ENCODE measurements around the gene GAB1. TPM values are rescaled to one million over a fixed set of nuclear protein-coding genes. Genes with fewer than 3 reads are reported as not detected.

GAB1 gene
- total RNA-seq, 1 donor from 2014 or later = 0.65 TPM

GRCh38 chr4:143407888-143408287, 71.2 kb downstream of the GAB1 start:
- Mint-ChIP-seq H3K36me3 (ENCODE audit: low read depth) (no peaks in the 10 kb centered on the region), H3K27ac (no peak overlapping the region), H3K4me3 (no peak overlapping the region), H3K27me3 (peaks cover 13% of the 10 kb centered on the region), H3K9me3 (peaks cover 4% of the 10 kb centered on the region), H3K4me1 (peaks cover 14% of the 10 kb centered on the region)
- intact Hi-C loops (cut with micrococcal nuclease) = no loop called here
- DNase-seq = no peak

- Mint-ChIP-seq H3K36me3 (ENCODE audit: low read depth) (no peaks in the 10 kb centered on the region), H3K4me3 (no peak overlapping the region), H3K9me3 (peaks cover 4% of the 10 kb centered on the region), H3K4me1 (peaks cover 8% of the 10 kb centered on the region), H3K27ac (no peak overlapping the region), H3K27me3 (peaks cover 13% of the 10 kb centered on the region)
- DNase-seq = no peak
- intact Hi-C loops (cut with micrococcal nuclease) = no loop called here
Measured at GRCh38 chr4:143410015-143410414, 73.3 kb downstream of the GAB1 start.

- Mint-ChIP-seq H3K4me1 (no peaks in the 10 kb centered on the region), H3K27ac (no peak overlapping the region), H3K27me3 (peaks cover 13% of the 10 kb centered on the region), H3K9me3 (peaks cover under 1% of the 10 kb centered on the region), H3K36me3 (ENCODE audit: low read depth) (no peaks in the 10 kb centered on the region), H3K4me3 (no peak overlapping the region)
- DNase-seq = no peak
- intact Hi-C loops (cut with micrococcal nuclease) = no loop called here
Measured at GRCh38 chr4:143411527-143412419, 75.1 kb downstream of the GAB1 start.

DNA sequence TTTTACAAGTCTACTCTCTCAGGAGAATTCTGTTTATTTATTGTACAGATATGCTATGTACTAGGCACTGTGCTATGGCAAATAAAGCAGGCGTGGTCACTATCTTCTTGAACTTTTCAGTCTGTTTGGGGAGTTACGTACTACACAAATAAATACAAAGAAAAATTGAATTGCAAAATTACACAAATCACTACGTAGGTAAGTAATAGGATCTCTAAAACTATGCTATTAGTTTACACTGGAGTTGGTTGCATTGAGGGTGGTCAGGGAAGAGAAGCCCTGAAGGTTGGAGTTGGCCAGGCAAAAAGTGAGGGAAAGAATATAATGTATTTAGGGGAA, 75.7 kb downstream of the GAB1 start:
- intact Hi-C loops (cut with micrococcal nuclease) = no loop called here
- H3K27me3 Mint-ChIP-seq = peaks cover 13% of the 10 kb centered on the region
- H3K9me3 Mint-ChIP-seq = no peaks in the 10 kb centered on the region
- H3K4me3 Mint-ChIP-seq = no peak overlapping the region
- H3K36me3 Mint-ChIP-seq (ENCODE audit: low read depth) = no peaks in the 10 kb centered on the region
- DNase-seq = no peak
- no peaks in the 10 kb centered on the region for H3K4me1 Mint-ChIP-seq
- H3K27ac Mint-ChIP-seq = no peak overlapping the region

- no peak overlapping the region for H3K27ac Mint-ChIP-seq
- H3K4me1 Mint-ChIP-seq = no peaks in the 10 kb centered on the region
- no peaks in the 10 kb centered on the region for H3K9me3 Mint-ChIP-seq
- H3K27me3 Mint-ChIP-seq = peaks cover 7% of the 10 kb centered on the region
- no peak for DNase-seq
- H3K36me3 Mint-ChIP-seq (ENCODE audit: low read depth) = no peaks in the 10 kb centered on the region
- H3K4me3 Mint-ChIP-seq = no peak overlapping the region
- intact Hi-C loops (cut with micrococcal nuclease) = no loop called here
Measured at GRCh38 chr4:143417679-143418403, 81.2 kb downstream of the GAB1 start.

- Mint-ChIP-seq H3K4me1 (no peaks in the 10 kb centered on the region), H3K27ac (no peak overlapping the region), H3K27me3 (peaks cover 7% of the 10 kb centered on the region), H3K9me3 (no peaks in the 10 kb centered on the region), H3K4me3 (no peak overlapping the region), H3K36me3 (ENCODE audit: low read depth) (no peaks in the 10 kb centered on the region)
- intact Hi-C loops (cut with micrococcal nuclease) = no loop called here
- no peak for DNase-seq
Measured at GRCh38 chr4:143420227-143420626, 83.6 kb downstream of the GAB1 start.

- H3K4me3 Mint-ChIP-seq = no peak overlapping the region
- intact Hi-C loops (cut with micrococcal nuclease) = no loop called here
- H3K27ac Mint-ChIP-seq = no peak overlapping the region
- no peaks in the 10 kb centered on the region for H3K9me3 Mint-ChIP-seq
- no peak for DNase-seq
- H3K27me3 Mint-ChIP-seq = peaks cover 7% of the 10 kb centered on the region
- no peaks in the 10 kb centered on the region for H3K4me1 Mint-ChIP-seq
- no peaks in the 10 kb centered on the region for H3K36me3 Mint-ChIP-seq (ENCODE audit: low read depth)
Measured at GRCh38 chr4:143421609-143422008, 84.9 kb downstream of the GAB1 start.

GRCh38 chr4:143424276-143424675, 87.6 kb downstream of the GAB1 start:
- DNase-seq = no peak
- intact Hi-C loops (cut with micrococcal nuclease) = no loop called here
- Mint-ChIP-seq H3K4me1 (no peaks in the 10 kb centered on the region), H3K4me3 (no peak overlapping the region), H3K36me3 (ENCODE audit: low read depth) (no peaks in the 10 kb centered on the region), H3K27me3 (peaks cover 7% of the 10 kb centered on the region), H3K27ac (no peak overlapping the region), H3K9me3 (no peaks in the 10 kb centered on the region)

GRCh38 chr4:143431526-143432257, 95.0 kb downstream of the GAB1 start:
- Mint-ChIP-seq H3K4me3 (no peak overlapping the region), H3K4me1 (no peaks in the 10 kb centered on the region), H3K36me3 (ENCODE audit: low read depth) (no peaks in the 10 kb centered on the region), H3K9me3 (no peaks in the 10 kb centered on the region), H3K27ac (no peak overlapping the region), H3K27me3 (no peaks in the 10 kb centered on the region)
- no peak for DNase-seq
- intact Hi-C loops (cut with micrococcal nuclease) = no loop called here

- Mint-ChIP-seq H3K9me3 (no peaks in the 10 kb centered on the region), H3K36me3 (ENCODE audit: low read depth) (no peaks in the 10 kb centered on the region), H3K4me1 (no peaks in the 10 kb centered on the region), H3K27ac (no peak overlapping the region), H3K4me3 (no peak overlapping the region), H3K27me3 (no peaks in the 10 kb centered on the region)
- no peak for DNase-seq
- intact Hi-C loops (cut with micrococcal nuclease) = no loop called here
Measured at GRCh38 chr4:143432258-143432591, 95.5 kb downstream of the GAB1 start.

- Mint-ChIP-seq H3K4me3 (no peak overlapping the region), H3K27me3 (no peaks in the 10 kb centered on the region), H3K27ac (no peak overlapping the region), H3K36me3 (ENCODE audit: low read depth) (no peaks in the 10 kb centered on the region), H3K4me1 (no peaks in the 10 kb centered on the region), H3K9me3 (no peaks in the 10 kb centered on the region)
- no peak for DNase-seq
- intact Hi-C loops (cut with micrococcal nuclease) = no loop called here
Measured at GRCh38 chr4:143433231-143433630, 96.6 kb downstream of the GAB1 start.

DNA sequence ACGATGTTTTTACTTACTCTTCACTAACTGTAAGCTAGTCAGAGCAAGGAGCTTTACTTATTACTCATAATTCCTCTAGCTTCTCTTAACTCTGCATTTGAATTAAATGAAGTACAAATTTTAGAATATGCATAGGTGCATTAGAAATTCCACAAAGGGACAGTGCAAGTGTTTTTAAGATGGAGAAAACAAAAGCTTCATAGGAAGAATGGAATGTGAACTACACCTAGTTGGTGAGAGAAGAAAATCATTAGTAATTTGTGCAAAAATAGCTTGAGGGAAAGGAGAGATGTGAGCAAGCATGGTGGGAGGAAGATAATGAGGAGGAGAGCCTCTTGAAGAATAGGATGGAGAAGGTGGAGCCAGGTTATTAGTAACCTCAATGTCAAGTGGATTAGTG, 99.3 kb downstream of the GAB1 start:
- Mint-ChIP-seq H3K4me3 (no peak overlapping the region), H3K27ac (no peak overlapping the region), H3K9me3 (no peaks in the 10 kb centered on the region), H3K4me1 (no peaks in the 10 kb centered on the region), H3K36me3 (ENCODE audit: low read depth) (no peaks in the 10 kb centered on the region), H3K27me3 (no peaks in the 10 kb centered on the region)
- intact Hi-C loops (cut with micrococcal nuclease) = no loop called here
- DNase-seq = no peak

GRCh38 chr4:143437476-143437875, 100.8 kb downstream of the GAB1 start:
- H3K36me3 Mint-ChIP-seq (ENCODE audit: low read depth) = no peaks in the 10 kb centered on the region
- no peak for DNase-seq
- H3K4me3 Mint-ChIP-seq = no peak overlapping the region

GRCh38 chr4:143437937-143438336, 101.3 kb downstream of the GAB1 start:
- no peak for DNase-seq
- Mint-ChIP-seq H3K4me1 (no peaks in the 10 kb centered on the region), H3K27me3 (no peaks in the 10 kb centered on the region), H3K27ac (no peak overlapping the region), H3K9me3 (no peaks in the 10 kb centered on the region), H3K4me3 (no peak overlapping the region), H3K36me3 (ENCODE audit: low read depth) (no peaks in the 10 kb centered on the region)
- intact Hi-C loops (cut with micrococcal nuclease) = no loop called here

More at GRCh38 chr4:143437476-143437875, 100.8 kb downstream of the GAB1 start:
- Mint-ChIP-seq H3K4me1 (no peaks in the 10 kb centered on the region), H3K27me3 (no peaks in the 10 kb centered on the region), H3K9me3 (no peaks in the 10 kb centered on the region), H3K27ac (no peak overlapping the region)
- intact Hi-C loops (cut with micrococcal nuclease) = no loop called here

Data from activated CD4-positive, alpha-beta T cell treated with anti-CD3 and anti-CD28 coated beads, Interleukin-2, amount 10 ng/mL, durations not matched to agents 24 days and 14 days (primary cell).